Fibroblast of lung (primary cell): ENCODE results near the gene PEX14. TPM values are rescaled to one million over a fixed set of nuclear protein-coding genes. Genes with fewer than 3 reads are reported as not detected.

Source experiments
- DNase-seq, 2 donors: peaks; one replicate each; pipeline versions ENCODE4 v3.0.0 to v3.0.0-alpha.2; 2010; ENCODE audit warnings: low read depth in 2 of 2
- H2AFZ ChIP-seq: 2 replicates; pipeline ENCODE4 v1.5.1; 2012; ENCODE audit warnings: low read length, control low read depth, inconsistent platforms
- H3K27ac ChIP-seq: 2 replicates; pipeline ENCODE4 v1.5.1; 2011; ENCODE audit warnings: low read length, control low read depth; ENCODE audit not compliant: insufficient read depth
- H3K27me3 ChIP-seq: 2 replicates; pipeline ENCODE4 v1.5.1; 2011; ENCODE audit warnings: mild to moderate bottlenecking, low read length; ENCODE audit not compliant: control insufficient read depth, insufficient read depth
- H3K36me3 ChIP-seq: 2 replicates; pipeline ENCODE4 v1.5.1; 2011; ENCODE audit warnings: low read length; ENCODE audit not compliant: control insufficient read depth, insufficient read depth
- H3K4me1 ChIP-seq: 2 replicates; pipeline ENCODE4 v1.5.1; 2011; ENCODE audit warnings: low read length; ENCODE audit not compliant: control insufficient read depth, insufficient read depth; ENCODE audit errors: extremely low read depth
- H3K4me2 ChIP-seq: 2 replicates; pipeline ENCODE4 v1.5.1; 2011; ENCODE audit warnings: low read length, control low read depth; ENCODE audit not compliant: insufficient read depth; ENCODE audit errors: extremely low read depth
- H3K4me3 ChIP-seq, 4 experiments: fragments of 200-600 bp in 1 of 4; sonication (generic) in 1 of 4; replicated peaks in 1 of 4; 2 replicates each; pipeline ENCODE4 v1.5.1; 2011 to 2016; ENCODE audit warnings: low read length in 4 of 4, low read depth in 3 of 4, mild to moderate bottlenecking in 3 of 4, control low read depth in 2 of 4, inconsistent platforms in 1 of 4, mixed read lengths in 1 of 4; ENCODE audit not compliant: insufficient read depth in 1 of 4; ENCODE audit errors: control extremely low read depth in 1 of 4
- H3K79me2 ChIP-seq: 2 replicates; pipeline ENCODE4 v1.5.1; 2012; ENCODE audit warnings: mild to moderate bottlenecking, low read length, inconsistent platforms; ENCODE audit not compliant: control insufficient read depth, insufficient read depth
- H3K9ac ChIP-seq: 2 replicates; pipeline ENCODE4 v1.5.1; 2011; ENCODE audit warnings: mild to moderate bottlenecking, low read length, control low read depth; ENCODE audit not compliant: insufficient read depth
- H3K9me3 ChIP-seq: 2 replicates; pipeline ENCODE4 v1.5.1; 2012; ENCODE audit warnings: low read depth, low read length; ENCODE audit not compliant: control insufficient read depth, insufficient read depth
- H4K20me1 ChIP-seq: 2 replicates; pipeline ENCODE4 v1.5.1; 2011; ENCODE audit warnings: low read length; ENCODE audit not compliant: control insufficient read depth, insufficient read depth; ENCODE audit errors: extremely low read depth
- CTCF ChIP-seq, 2 donors: IDR thresholded peaks in 1 of 2; conservative IDR thresholded peaks in 1 of 2; 1 replicate in 1 of 2; 2 replicates in 1 of 2; pipeline ENCODE4 v1.5.1; 2011 to 2012; ENCODE audit warnings: low read length in 2 of 2, control low read depth in 1 of 2, inconsistent platforms in 1 of 2, low read depth in 1 of 2, mild to moderate bottlenecking in 1 of 2
- EZH2 ChIP-seq: IDR thresholded peaks from 2 replicates; pipeline ENCODE4 v1.5.1; 2012; ENCODE audit warnings: low read length, control low read depth, mild to moderate bottlenecking; ENCODE audit errors: missing control alignments
- polyA plus RNA-seq, 2 donors: library from polyadenylated mRNA; depleted of rRNA in 1 of 2; stranded (reverse) in 1 of 2; unstranded in 1 of 2; fragments of >200 nt; gene quantifications; 2 replicates each; pipeline ENCODE4 v1.2.1, GENCODE V29; 2011 to 2012; ENCODE audit warnings: missing spikeins in 1 of 2
- total RNA-seq: library from RNA; depleted of rRNA; stranded (reverse); fragments of >200 nt; gene quantifications from 2 replicates; pipeline ENCODE4 v1.2.1, GENCODE V29; 2014

PEX14 gene
- total and polyA plus RNA-seq, 2 donors (not counting 1 experiment from before 2014, with no cell fraction given): 10.3 to 11.4 TPM

GRCh38 chr1:10650556-10651388, 176.0 kb downstream of the PEX14 start:
- H3K4me1 ChIP-seq: no peaks in the 10 kb centered on the region
- no peak overlapping the region for H3K4me2 ChIP-seq
- no peaks in the 10 kb centered on the region for H3K36me3 ChIP-seq
- H4K20me1 ChIP-seq: no peaks in the 10 kb centered on the region
- no peak overlapping the region for H3K27ac ChIP-seq
- TF ChIP-seq CTCF (conservative IDR thresholded peaks at IDR 0.05 in 1 of 2, IDR thresholded peaks at IDR 0.05 in 1 of 2; ENCODE audit: low read depth in 1 of 2, low read length in 2 of 2) (no peak), EZH2 (no peak)
- H3K4me3 ChIP-seq: no peak overlapping the region
- no peak overlapping the region for H3K9ac ChIP-seq
- no peaks in the 10 kb centered on the region for H3K79me2 ChIP-seq
- H3K27me3 ChIP-seq: no peaks in the 10 kb centered on the region
- H3K9me3 ChIP-seq: no peaks in the 10 kb centered on the region
- H2AFZ ChIP-seq: no peak overlapping the region
- peak in 1 of 2 donors; percentile 14 for DNase-seq

GRCh38 chr1:10651389-10651766, 176.6 kb downstream of the PEX14 start:
- H3K27ac ChIP-seq: no peak overlapping the region
- no peaks in the 10 kb centered on the region for H3K79me2 ChIP-seq
- no peak overlapping the region for H3K4me3 ChIP-seq
- TF ChIP-seq EZH2 (no peak), CTCF (conservative IDR thresholded peaks at IDR 0.05 in 1 of 2, IDR thresholded peaks at IDR 0.05 in 1 of 2; ENCODE audit: low read depth in 1 of 2, low read length in 2 of 2) (no peak)
- no peak overlapping the region for H3K9ac ChIP-seq
- no peaks in the 10 kb centered on the region for H3K36me3 ChIP-seq
- H4K20me1 ChIP-seq: no peaks in the 10 kb centered on the region
- H3K4me2 ChIP-seq: no peak overlapping the region
- H3K27me3 ChIP-seq: no peaks in the 10 kb centered on the region
- no peak overlapping the region for H2AFZ ChIP-seq
- no peaks in the 10 kb centered on the region for H3K4me1 ChIP-seq
- no peaks in the 10 kb centered on the region for H3K9me3 ChIP-seq
- DNase-seq: peak; percentile 12 to 25

- Histone ChIP-seq H2AFZ (no peak overlapping the region), H3K27me3 (no peaks in the 10 kb centered on the region), H3K4me1 (no peaks in the 10 kb centered on the region), H3K79me2 (no peaks in the 10 kb centered on the region), H3K27ac (no peak overlapping the region), H3K4me3 (no peak overlapping the region), H3K4me2 (no peak overlapping the region), H3K9ac (no peak overlapping the region), H4K20me1 (no peaks in the 10 kb centered on the region), H3K9me3 (no peaks in the 10 kb centered on the region), H3K36me3 (no peaks in the 10 kb centered on the region)
- TF ChIP-seq EZH2 (no peak), CTCF (conservative IDR thresholded peaks at IDR 0.05 in 1 of 2, IDR thresholded peaks at IDR 0.05 in 1 of 2; ENCODE audit: low read depth in 1 of 2, low read length in 2 of 2) (no peak)
- DNase-seq: no peak
Observed at GRCh38 chr1:10651793-10652192, 177.0 kb downstream of the PEX14 start.
